HL-60 (cell line): Measurements from ENCODE around the gene ETV6.

Experiments
- DNase-seq, 2 experiments: peaks; one replicate each; pipeline ENCODE4 v3.0.0-alpha.2; 2010 to 2020; ENCODE audit warnings: low read depth in 1 of 2, low spot score in 1 of 2
- H3K27ac ChIP-seq: fragments of 250-450 bp; sonication (Bioruptor Pico); replicated peaks from 2 replicates; pipeline ENCODE4 v1.5.1; 2020; ENCODE audit warnings: mild to moderate bottlenecking, moderate library complexity
- H3K27me3 ChIP-seq: fragments of 250-450 bp; sonication (Bioruptor Pico); 2 replicates; pipeline ENCODE4 v1.5.1; 2021; ENCODE audit warnings: mild to moderate bottlenecking, moderate library complexity; ENCODE audit not compliant: insufficient read depth, poor library complexity, severe bottlenecking
- H3K4me3 ChIP-seq: replicated peaks from 2 replicates; pipeline ENCODE4 v1.5.1; 2011; ENCODE audit warnings: mild to moderate bottlenecking, control low read depth, low read length; ENCODE audit not compliant: insufficient read depth
- CTCF ChIP-seq: IDR thresholded peaks from one replicate; pipeline ENCODE4 v1.5.1; 2011; ENCODE audit warnings: low read length, control low read depth, inconsistent platforms; ENCODE audit not compliant: insufficient read depth
- GABPA ChIP-seq: IDR thresholded peaks from 2 replicates; pipeline ENCODE4 v1.6.1; 2012; ENCODE audit warnings: low read depth
- POLR2AphosphoS5 ChIP-seq: IDR thresholded peaks from 2 replicates; pipeline ENCODE4 v1.6.1; 2012; ENCODE audit warnings: low read depth
- REST ChIP-seq: IDR thresholded peaks from 2 replicates; pipeline ENCODE4 v1.6.1; 2012; ENCODE audit warnings: low read depth; ENCODE audit not compliant: insufficient replicate concordance
- SPI1 ChIP-seq: IDR thresholded peaks from 2 replicates; pipeline ENCODE4 v1.6.1; 2012; ENCODE audit warnings: low read depth, mild to moderate bottlenecking, borderline replicate concordance

Gene ETV6

GRCh38 chr12:11820476-11820875 is 171.0 kb downstream of the ETV6 start:
- DNase-seq = no peak
- Histone ChIP-seq H3K27ac (no peak overlapping the region), H3K27me3 (no peaks in the 10 kb centered on the region), H3K4me3 (no peak overlapping the region)
- TF ChIP-seq SPI1 (no peak), REST (no peak), POLR2AphosphoS5 (no peak)

GRCh38 chr12:11821386-11822080 is 172.1 kb downstream of the ETV6 start:
- no peak overlapping the region for H3K27ac ChIP-seq

GRCh38 chr12:11822081-11822834 is 172.8 kb downstream of the ETV6 start:
- Histone ChIP-seq H3K27ac (no peak overlapping the region), H3K4me3 (no peak overlapping the region), H3K27me3 (no peaks in the 10 kb centered on the region)
- no peak for DNase-seq
- TF ChIP-seq GABPA (no peak), REST (no peak), POLR2AphosphoS5 (no peak), SPI1 (no peak), CTCF (no peak)

More at GRCh38 chr12:11821386-11822080, 172.1 kb downstream of the ETV6 start:
- no peak for DNase-seq
- TF ChIP-seq CTCF (no peak), POLR2AphosphoS5 (no peak), REST (no peak), SPI1 (no peak), GABPA (no peak)
- Histone ChIP-seq H3K27me3 (no peaks in the 10 kb centered on the region), H3K4me3 (no peak overlapping the region)
